ENCODE results near the gene TMEM208.
A peak's percentile ranks its signal among the peaks of the same experiment; 100 is the strongest.

The TMEM208 gene

GRCh38 chr16:67252609-67253497 is 25.9 kb downstream of the TMEM208 start:
- DNase-seq: no peak

- DNase-seq: no peak
Measured at GRCh38 chr16:67254801-67255552, 28.0 kb downstream of the TMEM208 start.

DNA sequence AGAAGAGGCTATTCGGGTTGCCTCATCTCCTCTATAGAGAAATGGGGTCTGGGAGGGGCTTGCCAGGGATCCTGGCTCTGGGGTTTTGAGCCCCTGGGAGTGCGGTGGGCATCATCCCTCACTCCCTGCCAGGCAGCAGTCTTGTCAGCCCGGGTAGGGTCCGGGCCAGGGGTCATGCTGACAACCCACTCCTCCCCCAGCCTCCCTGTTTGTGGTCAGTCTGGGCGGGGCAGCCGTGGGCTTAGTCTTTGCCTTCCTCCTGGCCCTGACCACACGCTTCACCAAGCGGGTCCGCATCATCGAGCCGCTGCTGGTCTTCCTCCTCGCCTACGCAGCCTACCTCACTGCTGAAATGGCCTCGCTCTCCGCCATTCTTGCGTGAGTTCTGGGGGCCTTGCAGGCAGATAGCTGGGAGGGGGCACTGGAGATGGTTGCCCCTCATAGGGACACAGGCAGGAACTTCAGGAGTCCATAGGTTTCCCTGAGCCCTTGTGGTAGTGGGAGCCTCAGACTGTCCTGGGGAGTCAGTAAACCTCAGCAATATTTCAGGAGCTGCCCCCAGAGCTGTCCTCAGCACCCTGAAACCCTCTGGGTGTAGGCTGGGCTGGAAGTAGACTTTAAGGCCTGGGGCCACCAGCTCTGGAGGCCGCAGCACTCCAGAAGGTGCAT is 28.8 kb downstream of the TMEM208 start:
- no peak for DNase-seq

GRCh38 chr16:67256701-67257230 is 29.8 kb downstream of the TMEM208 start:
- no peak for DNase-seq

GRCh38 chr16:67257486-67258160 is 30.7 kb downstream of the TMEM208 start:
- DNase-seq: no peak

DNA sequence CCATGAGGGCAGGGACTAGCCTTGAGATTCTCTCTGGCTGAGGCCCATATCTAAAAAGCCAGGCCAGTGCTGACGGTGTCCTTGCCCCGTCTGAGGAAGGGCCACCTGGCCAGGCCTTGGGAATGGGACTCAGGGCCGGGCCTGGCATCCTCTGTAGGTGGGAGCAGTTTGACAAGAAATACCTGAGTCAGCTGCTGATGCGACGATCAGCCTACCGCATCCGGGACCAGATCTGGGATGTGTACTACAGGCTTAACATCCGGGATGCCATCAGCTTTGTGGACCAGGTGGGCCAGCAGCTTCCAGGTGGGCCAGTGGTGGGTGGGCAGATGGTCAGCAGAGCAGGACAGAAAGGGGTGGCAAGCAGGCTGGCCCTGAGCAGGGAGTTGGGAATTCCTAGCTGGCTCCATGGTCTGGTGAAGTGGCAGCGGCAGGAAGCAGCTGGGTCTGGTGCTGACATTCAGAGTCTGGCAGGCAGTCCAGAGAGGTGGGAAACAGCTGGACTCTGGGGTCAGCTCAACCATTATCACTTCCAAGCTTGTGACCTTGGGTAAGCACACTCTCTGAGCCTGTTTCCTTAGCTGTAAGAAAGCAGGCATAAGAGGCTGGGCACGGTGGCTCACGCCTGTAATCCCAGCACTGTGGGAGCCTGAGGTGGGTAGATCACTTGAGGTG is 31.4 kb downstream of the TMEM208 start:
- DNase-seq: no peak

DNA sequence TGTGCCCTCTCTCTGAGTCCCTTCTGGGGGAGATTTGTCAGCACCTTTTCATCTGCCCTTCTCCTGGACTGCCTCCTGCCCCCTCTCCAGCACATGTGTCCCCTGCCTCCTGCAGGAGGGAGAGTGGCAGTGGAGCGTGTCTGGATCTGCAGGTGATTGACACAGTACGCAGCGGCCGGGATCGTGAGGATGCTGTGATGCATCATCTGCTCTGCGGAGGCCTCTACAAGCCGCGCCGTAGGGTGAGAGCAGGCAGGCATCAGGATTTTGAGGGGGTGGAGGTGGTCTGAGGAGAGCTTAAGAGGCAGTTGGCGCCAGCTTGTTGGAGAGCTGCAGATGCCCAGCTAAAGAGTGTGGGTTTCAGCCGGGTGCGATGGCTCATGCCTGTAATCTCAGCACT is 32.8 kb downstream of the TMEM208 start:
- no peak for DNase-seq

GRCh38 chr16:67260426-67261063 is 33.6 kb downstream of the TMEM208 start:
- peak; percentile 58 for DNase-seq

DNA sequence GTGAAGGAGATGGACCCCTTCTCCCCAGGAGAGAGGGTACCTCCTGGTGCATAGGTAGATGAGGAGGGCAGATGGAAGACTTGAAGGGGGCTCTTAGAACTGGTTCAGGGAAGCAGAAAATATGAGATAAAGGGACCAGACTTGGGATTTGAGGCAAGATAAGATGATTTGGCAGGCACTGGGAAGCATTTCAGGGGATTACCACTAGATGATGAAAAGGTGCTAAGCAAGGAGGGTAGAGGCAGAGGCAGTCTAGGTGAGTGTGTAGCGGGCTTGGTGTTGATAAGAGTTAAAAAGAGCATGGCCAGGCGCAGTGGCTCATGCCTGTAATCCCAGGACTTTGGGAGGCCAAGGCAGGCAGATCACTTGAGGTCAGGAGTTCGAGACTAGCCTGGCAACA is 36.3 kb downstream of the TMEM208 start:
- DNase-seq: no peak

GRCh38 chr16:67264277-67264676 is 37.3 kb downstream of the TMEM208 start:
- DNase-seq: no peak

DNA sequence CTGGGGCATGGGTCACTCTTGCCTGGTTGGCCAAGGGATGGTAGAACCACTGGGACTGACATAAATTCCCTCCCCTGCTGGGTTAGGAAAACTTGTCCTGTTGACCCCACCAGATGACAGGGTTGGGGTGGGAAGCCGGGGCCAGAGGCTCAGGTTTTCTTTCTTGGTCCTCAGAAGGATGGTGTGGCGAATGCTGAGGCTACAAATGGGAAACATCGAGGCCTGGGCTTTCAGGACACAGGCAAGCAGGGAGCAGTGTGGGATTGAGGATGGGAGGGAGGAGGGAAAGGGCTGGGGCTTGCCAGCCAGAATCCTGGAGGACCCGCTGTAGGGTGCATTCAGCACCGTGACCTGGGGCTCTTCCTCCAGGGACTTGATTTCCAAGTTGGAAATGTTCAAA is 37.9 kb downstream of the TMEM208 start:
- DNase-seq: no peak

- DNase-seq: no peak
Measured at GRCh38 chr16:67265834-67266233, 38.9 kb downstream of the TMEM208 start.

DNA sequence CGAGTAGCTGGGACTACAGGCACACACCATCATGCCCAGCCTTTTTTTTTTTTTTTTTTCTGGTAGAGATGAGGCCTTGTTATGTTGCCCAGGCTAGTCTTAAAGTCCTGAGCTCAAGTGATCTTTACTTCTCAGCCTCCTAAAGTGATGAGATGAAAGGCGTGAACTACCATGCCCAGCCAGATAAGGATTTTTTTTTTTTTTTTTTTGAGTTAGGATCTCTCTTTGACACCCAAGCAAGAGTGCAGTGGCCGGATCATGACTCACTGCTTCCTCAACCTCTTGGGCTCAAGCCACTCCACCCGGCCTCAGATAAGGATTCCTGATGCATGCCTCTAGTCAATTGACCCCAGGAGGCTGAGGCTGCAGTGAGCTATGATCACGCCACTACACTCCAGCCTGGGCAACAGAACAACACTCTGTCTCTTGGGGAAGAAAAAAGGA is 41.2 kb downstream of the TMEM208 start:
- DNase-seq: peak; percentile 71

- DNase-seq: no peak
Measured at GRCh38 chr16:67269766-67270165, 42.8 kb downstream of the TMEM208 start.

DNA sequence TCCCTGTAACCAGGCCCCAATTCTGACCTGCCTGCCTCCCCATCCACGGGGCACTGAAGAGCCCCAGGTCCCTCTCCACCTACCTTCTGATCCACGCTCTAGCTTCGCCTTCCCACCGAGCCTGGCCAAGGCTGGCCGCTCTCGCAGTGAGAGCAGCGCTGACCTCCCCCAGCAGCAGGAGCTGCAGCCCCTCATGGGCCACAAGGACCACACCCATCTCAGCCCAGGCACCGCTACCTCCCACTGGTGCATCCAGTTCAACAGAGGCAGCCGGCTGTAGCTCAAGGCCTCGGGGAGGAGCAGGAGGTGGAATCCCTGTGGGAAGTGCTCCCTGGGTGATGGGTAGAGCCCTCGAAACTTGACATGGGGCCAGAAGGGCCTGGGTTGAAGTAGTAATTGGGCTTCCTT is 44.0 kb downstream of the TMEM208 start:
- DNase-seq: no peak

GRCh38 chr16:67271446-67271845 is 44.5 kb downstream of the TMEM208 start:
- no peak for DNase-seq

DNA sequence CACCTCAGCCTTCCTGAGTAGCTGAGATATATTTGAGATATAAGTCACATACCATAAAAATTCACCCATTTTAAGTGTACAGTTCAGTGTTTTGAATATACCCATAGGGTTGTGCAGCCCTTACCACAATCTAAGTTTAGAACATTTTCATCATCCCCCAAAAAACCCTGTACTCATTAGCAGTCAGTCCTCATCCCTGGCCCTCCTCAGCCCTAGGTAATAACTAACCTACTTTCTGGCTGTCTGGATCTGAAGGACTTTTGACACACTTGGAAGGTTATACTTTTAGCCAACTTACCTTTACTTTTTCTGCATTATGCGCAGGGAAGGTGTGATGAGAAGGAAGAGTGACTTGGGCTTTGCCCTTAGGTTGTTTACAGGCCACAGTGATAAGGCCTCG is 48.4 kb downstream of the TMEM208 start:
- no peak for DNase-seq

GRCh38 chr16:67277294-67277998 is 50.5 kb downstream of the TMEM208 start:
- DNase-seq: peak; percentile 71

DNA sequence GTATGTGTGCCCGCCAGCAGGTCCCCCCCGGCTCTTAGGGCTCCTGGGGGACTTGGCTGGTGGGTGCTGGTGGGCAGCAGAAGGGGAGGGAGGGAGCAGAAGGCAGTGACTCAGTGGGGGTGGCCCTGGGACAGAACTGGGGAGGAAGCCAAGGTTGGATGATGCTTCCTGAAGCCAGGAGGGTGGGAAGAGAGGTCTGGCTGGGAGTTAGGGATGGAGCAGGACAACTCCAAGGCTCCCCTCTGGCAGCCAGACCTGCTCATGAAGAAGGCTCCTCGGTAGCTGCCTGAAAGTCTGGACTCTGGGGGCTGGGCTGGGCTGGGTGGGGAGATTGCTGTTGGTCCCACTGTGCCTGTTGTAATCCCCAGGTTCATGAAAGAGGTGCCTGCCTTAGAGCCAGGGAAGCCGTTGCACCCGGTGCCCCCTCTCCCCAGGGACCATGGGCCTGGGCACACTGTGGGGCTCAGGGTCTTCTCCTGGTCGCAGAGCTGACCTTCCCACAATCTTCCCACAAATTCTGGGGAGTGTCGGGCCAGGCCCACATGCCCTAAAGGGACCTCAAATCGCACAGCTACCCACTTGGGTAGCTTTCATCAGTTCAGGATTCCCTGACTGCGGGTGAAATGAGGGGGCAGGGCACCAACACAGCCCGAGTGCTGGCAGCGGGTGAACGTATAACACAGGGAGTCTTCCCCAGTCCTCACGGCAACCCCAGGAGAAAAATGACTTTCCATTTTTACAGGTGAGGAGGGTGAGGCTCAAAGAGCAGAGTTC is 51.3 kb downstream of the TMEM208 start:
- no peak for DNase-seq
